G401 (cell line): ENCODE results near the gene CDC42SE2. TPM values are rescaled to one million over a fixed set of nuclear protein-coding genes. Genes with fewer than 3 reads are reported as not detected.
"Not testable (repeated sequence)": the region's sequence is repeated elsewhere in the genome, so short reads cannot be mapped to it uniquely, and the experiment has no call there.

Source experiments
- DNase-seq: peaks from one replicate; pipeline ENCODE4 v3.0.0-alpha.2; 2015; ENCODE audit warnings: low spot score
- in situ Hi-C: cut with HindIII; loops from 2 replicates; pipeline ENCODE4 v1.10.0; 2016; ENCODE audit warnings: low sequenced_read_pairs, mixed read lengths
- total RNA-seq: library from RNA; depleted of rRNA; stranded (reverse); fragments of >200 nt; shearing (Covaris generic); gene quantifications from 2 replicates; pipeline ENCODE4 v1.2.3, GENCODE V29; 2014

CDC42SE2 gene
- total RNA-seq, 1 experiment from 2014 or later: 53.1 TPM

DNA sequence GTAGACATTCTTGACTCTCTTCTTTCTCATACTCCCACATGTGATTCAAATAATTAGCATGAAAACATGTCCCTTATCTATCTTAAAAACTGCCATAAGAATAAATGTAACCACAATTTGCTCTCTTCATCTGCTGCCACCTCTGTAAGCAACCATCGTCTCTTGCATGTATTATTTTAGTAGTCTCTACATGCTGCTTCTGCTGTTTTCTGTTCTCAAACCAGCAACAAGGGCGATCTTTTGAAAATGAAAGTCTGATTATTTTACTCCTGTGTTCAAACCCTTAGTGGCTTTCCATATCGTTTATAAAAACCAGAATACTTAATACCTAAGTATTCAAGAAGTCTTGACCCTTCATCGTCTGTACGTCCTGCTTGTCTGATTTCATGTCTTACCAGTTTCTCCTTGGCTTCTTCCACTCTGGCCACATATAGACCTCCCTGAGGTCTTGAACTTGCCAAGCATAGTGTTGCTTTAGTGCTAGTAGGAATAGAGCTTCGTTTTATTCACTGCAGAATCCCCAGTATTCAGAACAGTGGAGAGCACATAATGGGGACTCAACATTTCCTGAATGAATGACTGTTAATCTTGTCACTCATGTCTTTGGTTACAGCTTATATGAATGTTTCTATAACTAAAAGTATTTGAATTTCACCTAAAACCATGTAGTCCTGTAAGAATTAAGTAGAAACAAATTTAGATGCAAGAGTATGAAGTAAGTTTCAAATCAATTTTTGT is 10.6 kb downstream of the CDC42SE2 start:
- no peak for DNase-seq
- in situ Hi-C loops: no loop called here

DNA sequence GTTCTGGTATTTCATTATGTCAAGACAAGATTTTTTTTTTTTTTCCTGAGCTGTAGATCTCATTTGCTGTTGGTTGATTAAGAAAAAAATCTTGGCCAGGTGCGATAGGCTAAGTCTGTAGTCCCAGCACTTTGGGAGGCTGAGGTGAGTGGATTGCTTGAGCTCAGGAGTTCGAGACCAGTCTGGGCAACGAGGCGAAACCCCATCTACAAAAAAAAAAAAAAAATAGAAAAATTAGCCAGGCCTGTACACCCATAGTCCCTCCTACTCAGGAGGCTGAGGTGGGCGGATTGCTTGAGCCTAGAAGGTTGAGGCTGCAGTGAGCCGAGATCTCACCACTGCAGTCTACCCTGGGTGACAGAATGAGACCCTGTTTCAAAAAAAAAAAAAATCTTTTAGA is 12.2 kb downstream of the CDC42SE2 start:
- in situ Hi-C loops: no loop called here
- DNase-seq: no peak

DNA sequence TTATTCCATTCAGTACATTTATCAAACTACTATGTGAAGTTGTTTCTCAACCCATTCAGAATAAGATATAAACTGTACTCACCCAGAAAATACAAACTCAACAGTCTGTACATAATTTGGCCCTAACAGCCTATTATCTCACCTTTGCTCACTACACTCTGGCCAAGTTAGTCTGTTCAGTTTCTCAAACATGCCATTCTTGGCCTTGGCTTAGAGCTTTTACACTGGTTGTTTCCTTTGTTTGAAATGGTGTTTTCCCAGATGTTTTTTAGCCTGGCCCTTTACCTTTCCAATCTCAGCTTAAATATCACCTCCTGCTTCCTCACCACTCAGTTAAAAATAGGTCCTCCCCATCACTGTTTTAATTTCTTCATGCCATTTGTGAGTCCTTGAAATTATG is 13.6 kb downstream of the CDC42SE2 start:
- DNase-seq: no peak
- in situ Hi-C loops: no loop called here

DNA sequence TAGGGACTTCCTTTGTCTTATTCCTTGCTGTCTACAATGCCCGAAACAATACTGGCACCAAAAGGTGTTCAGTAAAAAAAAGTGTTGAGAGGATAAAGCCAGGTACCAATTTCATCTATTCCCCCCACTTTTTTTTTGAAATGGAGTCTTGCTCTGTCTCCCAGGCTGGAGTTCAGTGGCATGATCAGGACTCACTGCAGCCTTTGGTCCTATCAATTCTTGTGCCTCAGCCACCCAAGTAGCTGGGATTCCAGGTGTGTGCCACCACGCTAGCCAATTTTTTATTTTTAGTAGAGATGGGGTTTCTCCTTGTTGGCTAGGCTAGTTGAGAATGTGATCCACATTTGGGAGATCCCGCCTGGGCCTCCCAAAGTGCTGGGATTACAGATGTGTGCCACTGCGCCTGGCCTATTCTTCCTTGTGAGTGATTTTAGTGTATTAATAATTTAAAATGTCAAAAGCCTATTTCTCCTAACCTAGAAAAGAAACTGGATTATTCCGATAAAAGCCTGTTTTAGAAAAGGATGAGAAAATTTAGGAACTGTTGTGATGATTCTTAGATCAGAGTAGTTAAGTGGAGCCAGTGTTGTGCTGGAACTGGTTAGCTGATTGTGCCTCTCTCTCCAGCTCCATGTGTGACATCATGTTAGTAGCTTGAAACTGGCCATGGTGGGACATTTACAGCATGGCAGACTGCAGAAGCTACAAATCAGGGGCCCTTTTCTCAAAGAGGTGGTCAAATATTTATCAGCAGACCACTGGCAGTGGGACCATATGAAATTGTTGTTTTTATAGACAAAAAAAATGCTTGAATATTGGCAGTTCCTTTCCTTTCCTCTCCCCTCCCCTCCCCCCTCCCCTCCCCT is 14.3 kb downstream of the CDC42SE2 start:
- in situ Hi-C loops: no loop called here
- DNase-seq: no peak

DNA sequence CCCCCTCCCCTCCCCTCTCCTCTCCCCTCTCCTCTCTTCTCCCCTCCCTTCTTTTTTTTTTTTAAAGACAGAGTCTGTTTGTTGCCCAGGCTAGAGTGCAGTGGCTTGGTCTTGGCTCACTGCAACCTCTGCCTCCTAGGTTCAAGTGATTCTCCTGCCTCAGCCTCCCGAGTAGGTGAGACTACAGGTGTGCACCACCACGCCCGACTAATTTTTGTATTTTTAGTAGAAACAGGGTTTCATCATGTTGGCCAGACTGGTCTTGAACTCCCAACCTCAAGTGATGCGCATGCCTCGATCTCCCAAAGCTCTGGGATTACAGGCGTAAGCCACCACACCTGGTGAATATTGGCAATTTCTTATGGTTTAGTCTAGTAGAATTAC is 14.9 kb downstream of the CDC42SE2 start:
- in situ Hi-C loops: not testable (repeated sequence)

DNA sequence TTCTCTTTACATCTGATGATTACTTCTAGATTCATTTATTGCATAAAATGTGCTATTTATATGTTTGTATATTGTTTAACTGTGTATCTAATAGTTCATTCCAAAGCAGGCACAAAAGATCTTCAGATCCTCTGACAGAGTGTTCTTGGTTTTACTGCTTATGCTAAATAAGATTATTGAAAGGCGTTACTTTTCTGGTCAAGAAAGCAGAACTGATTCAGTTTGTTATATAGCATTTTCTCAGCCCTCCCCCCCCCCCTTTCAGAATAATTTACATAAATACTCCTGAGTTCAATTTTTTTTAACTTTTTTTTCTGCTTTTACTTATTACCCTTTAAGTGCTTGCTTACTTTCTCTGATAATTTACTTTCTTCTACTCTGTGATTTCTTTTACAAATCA is 15.4 kb downstream of the CDC42SE2 start:
- DNase-seq: no peak
- in situ Hi-C loops: no loop called here

More for the DNA sequence above, 14.9 kb downstream of the CDC42SE2 start:
- not testable (repeated sequence) for DNase-seq

DNA sequence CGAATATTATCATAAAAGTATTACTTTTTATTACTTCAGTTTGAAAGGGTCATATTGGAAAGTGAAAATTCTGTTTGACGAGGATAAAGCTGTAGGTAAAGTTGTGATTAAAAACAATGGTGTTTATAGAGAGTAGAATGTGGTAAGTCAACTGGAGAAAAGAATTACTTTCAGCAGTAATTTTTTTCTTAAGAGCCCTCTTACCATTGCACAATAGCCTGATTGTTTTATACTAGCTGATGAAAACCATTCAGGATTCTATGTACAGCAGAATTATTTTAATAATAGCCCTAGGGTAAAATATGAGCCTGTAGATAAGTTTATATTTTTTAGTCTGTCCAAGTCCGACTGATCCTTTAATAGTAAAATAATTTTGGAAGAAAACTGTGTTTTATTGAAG is 16.6 kb downstream of the CDC42SE2 start:
- in situ Hi-C loops: no loop called here

DNA sequence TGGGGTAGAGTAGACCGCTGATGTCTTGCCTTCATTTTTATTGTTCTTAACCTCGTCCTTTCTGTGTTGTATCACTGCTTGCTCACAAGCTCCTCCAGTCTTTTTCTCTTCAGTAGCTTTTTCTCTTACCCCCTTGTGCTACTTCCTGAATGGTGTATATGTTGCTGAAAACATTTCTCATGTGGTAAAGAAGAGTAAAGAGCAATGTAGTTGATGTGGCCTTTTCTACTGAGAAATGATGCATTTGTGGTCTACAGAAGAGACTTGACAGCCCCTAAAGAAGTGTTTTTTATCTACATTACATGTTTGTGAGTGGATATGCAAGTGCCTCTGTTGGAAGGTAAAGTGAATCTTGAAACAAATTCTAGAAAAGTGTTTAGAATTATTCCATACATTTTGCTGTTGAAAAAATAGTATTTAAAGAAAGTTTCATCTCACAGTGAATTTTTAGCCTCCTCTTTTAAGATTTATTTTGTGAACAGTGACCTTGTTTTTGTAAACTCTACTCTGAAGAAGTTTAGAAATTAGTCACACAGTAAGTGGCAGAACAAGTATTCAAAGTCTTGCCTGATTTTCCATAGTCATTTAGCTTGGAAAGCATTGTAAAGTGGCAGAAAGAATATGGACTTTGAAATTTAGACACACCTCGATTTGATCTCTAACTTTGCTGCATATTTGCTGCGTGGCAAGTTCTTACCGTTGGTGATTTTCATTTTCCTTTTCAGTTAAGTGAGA is 17.4 kb downstream of the CDC42SE2 start:
- DNase-seq: no peak
- in situ Hi-C loops: no loop called here

More for the DNA sequence above, 16.6 kb downstream of the CDC42SE2 start:
- DNase-seq: no peak

DNA sequence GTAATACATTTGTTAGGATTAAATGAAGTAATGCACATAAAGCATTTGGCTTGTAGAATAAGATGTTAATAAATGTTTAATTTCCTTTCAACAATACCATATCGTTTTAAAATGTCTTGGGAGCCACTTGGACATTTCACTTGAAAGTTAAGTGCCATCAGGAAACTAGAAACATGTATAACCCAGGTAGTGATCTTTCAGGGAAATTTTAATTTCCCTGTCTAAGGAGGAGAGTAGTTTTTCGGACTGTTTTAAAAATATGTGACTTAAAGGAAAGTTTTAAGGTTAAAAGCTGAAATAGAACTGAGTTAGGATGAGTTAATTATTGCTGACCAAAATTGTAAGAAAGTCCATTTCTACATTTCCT is 18.0 kb downstream of the CDC42SE2 start:
- DNase-seq: no peak
- in situ Hi-C loops: no loop called here

DNA sequence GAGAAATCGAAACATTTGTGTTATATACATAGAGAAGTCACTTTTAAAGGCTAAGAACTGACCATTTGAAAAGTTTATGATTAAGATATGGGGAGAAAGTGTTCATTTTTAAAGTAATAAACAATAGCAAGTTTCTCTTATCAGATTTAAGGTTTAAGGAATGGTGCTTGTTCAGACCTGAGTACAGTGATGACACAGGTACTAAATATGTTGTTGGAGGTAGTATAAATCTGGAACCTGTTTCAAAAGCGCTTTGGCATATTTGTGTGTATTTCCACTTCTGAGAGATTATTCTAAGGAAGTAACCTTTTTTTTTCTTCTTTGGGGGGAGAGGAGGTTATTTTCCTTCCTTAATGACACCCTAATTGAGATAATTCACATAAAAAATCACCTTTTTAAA is 18.4 kb downstream of the CDC42SE2 start:
- in situ Hi-C loops: no loop called here

DNA sequence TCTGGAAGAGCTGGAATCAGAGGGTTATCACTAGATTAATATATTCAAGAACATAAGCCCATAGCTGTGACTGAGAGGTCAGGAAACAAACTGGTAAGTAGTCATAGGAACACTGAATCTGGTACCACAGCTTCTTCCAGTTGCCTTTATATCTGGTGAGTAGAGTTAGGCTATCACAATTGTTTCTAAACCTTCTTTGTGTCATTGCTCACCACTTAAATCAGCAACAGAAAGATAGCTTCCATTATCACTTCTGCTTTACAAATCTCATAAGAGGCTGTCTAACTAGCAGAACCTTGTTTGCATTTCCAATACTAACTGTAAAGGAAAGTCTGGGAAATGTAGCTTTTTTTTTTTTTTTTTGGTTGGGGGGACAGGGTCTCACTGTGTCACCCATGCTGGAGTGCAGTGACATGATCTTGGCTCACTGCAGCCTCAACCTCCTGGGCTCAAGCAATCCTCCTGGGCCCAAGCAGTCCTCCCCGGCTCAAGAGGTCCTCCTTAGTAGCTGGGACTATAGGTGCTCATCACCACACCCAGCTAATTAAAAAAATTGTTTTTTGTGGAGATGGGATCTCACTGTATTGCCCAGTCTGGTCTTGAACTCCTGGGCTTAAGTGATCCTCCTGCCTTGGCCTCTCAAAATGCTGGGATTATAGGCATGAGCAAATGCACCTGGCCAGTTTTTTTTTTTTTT is 22.0 kb downstream of the CDC42SE2 start:
- in situ Hi-C loops: no loop called here

More for the DNA sequence above, 18.4 kb downstream of the CDC42SE2 start:
- DNase-seq: no peak

DNA sequence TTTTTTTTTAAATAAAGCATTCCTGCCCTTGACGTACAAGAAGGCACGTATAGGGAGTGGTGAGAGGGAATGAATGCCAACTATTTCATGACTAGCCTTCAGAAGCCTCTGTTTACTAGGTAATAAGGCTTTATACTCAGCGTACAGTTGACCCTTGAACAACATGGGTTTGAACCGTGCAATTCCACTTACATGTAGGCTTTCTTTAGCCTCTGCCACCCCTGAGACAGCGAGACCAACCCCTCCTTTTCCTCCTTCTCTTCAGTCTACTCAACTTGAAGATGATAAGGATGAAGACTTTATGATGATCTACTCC is 22.5 kb downstream of the CDC42SE2 start:
- in situ Hi-C loops: no loop called here
- no peak for DNase-seq

More for the DNA sequence above, 22.0 kb downstream of the CDC42SE2 start:
- no peak for DNase-seq

DNA sequence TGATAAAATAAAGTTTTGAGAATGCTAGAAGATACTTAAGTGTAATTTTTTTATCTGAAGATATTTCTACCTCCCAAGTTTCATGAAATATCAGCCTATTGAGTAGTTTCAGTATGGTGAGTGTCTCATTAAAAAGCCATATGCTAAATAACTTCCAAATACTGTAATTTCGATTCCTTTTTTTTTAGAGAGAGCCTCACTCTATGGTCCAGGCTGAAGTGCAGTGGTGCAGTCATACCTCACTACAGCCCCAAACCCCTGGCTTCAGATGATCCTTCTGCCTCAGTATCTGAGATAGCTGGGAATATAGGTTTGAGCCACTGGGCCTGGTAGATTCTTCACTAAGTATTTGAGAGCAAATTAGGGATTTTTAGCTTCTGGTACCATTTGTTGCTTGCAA is 24.5 kb downstream of the CDC42SE2 start:
- in situ Hi-C loops: no loop called here
- no peak for DNase-seq

DNA sequence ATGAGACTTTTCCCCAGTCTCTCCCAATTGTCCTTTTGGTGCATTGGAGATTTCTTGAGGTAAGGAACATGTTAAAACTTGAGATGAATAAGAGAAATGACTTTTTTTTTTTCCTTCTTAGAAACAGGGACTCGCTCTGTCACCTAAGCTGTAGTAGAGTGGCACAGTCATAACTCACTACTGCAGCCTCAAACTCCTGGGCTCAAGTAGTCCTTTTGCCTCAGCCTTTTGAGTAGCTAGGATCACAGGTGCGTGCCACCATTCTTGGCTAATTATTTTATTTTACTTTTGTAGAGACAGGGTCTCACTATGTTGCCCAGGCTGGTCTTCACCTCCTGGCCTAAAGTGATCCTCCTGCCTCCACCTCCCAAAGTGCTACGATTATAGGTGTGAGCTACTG is 25.9 kb downstream of the CDC42SE2 start:
- DNase-seq: no peak
- in situ Hi-C loops: no loop called here

DNA sequence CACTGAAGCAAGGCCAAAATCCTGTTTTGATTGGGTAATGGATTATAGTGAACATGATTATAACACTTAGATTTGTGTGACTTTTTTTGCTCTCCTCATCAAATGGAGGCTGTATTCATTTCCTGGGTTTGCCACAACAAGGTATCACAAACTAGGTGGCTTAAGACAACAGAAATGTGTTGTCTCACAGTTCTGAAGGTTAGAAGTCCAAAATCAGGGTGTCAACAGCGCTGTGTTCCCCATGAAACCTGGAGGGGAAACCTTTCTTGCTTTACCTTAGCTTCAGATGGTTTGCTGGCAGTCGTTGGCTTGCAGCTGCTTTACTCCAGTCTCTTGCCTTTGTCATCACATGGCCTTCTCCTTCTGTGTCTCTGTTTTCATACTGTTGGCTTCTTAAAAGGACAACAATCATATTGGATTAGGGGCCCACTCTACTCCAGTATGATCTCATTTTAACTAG is 32.4 kb downstream of the CDC42SE2 start:
- DNase-seq: no peak
- in situ Hi-C loops: no loop called here

DNA sequence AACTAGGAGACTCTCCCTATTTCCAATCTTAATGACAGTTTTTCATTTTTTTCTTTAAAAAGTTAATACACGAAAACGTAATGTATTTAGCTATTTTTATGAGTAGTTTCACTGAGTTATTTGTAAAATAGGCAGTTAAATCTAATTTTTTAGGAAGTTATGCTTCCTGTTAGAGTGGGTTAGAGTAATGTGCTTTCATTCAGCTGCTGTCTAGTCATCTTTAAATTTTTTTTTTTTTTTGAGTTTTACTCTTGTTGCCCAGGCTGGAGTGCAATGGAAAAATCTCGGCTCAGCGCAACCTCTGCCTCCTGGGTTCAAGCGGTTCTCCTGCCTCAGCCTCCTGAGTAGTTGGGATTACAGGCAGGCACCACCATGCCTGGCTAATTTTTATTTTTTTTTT is 34.0 kb downstream of the CDC42SE2 start:
- in situ Hi-C loops: no loop called here
- DNase-seq: no peak

DNA sequence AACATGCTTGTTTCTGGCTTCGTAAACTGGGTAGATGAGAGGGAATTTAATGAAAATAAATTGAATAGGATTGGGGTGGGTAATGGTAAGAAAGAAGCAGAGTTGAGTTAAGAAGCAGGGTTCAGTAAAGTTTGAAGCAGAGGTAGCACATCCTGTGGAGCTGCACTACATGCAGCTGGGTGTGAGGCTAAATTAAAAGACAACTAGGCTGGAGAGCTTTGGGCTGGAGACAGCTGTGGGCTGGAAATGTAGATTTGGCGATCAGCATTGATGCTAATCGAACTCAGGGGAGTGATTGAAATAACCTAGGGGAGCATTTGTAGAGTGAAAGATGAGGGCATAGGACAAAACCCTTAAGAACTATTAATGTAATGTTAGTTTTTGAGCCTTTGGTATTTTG is 35.6 kb downstream of the CDC42SE2 start:
- no peak for DNase-seq
- in situ Hi-C loops: no loop called here

DNA sequence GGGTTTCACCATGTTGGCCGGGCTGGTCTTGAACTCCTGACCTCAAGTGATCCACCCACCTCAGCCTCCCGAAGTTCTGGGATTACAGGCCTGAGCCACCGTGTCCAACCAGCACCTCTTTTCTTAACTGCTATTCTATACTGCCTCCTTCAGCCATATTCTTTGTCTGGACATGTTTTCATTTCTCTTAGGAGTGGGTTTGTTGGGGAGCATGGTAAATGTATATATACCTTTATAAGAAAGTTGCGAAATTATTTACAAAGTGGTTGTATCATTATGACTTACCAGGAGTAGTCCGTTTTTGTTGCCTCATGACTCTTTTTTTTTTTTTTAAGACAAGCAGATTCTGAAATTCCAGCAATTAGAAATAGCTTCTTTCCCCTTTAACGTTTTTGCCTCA is 38.7 kb downstream of the CDC42SE2 start:
- DNase-seq: no peak
- in situ Hi-C loops: no loop called here

DNA sequence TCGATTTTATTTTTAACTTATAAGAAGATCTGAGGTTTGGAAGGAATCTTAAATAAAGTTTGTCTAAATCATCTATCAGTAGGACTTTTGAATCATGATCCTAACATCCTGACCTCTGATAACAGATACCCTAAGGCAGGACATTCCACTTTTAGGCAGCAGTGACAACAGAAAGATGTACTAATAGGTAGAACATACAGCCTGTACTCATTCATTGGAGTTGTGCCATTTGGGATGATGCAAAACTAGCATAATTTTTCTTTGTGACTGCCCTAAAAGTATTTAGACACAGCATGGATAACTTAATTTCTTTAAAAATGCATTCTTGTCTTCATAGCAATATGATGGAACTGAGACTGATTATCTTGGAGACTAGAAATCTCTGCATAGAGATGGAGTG is 39.7 kb downstream of the CDC42SE2 start:
- no peak for DNase-seq
- in situ Hi-C loops: no loop called here
